ENCODE data around the gene PITPNM3. TPM values are rescaled to one million over a fixed set of nuclear protein-coding genes. Genes with fewer than 3 reads are reported as not detected.

Gene PITPNM3
- total and polyA plus RNA-seq, 2 of the 13 experiments (the other 11 are each of a cell fraction or from before 2014, with no cell fraction given): 0.13 to 0.29 TPM

DNA sequence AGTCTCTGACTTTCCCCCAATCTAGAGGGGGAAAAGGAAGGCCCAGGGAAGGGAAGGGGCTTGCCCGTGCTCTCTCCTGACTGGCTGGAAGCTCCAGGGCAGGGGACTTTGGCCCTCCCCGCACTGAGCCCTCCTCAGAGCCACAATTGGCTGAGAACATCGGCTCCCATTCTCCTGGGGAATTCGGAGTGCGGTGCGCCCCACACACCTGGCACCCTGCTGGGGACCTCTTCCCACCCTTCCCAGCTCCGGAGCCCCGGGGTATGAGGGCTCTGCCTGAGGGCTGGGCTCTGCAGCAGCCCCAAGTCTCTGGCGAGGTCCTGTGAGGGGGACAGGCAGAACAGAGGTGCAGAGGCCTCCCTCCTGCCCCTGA lies 76.1 kb downstream of the PITPNM3 start:
- in situ Hi-C loops (cut with HindIII; ENCODE audit: extremely low pct_ligation_motif_present, low pct_unique_long_range_greater_than_20kb) (no loop called here), intact Hi-C loops (cut with micrococcal nuclease; ENCODE audit: unreplicated experiment) (no loop called here)
- DNase-seq (ENCODE audit: low spot score) (no peak), FAIRE-seq (no peak), ATAC-seq (no peak)
- WGBS (ENCODE audit: low lambda C conversion rate): no CpG with 5 or more reads among the region's 9 CpGs
- Histone ChIP-seq H4K20me1 (ENCODE audit: insufficient read depth, low read length) (no peaks in the 10 kb centered on the region), H2AFZ (ENCODE audit: low read length) (no peak overlapping the region), H3K79me2 (ENCODE audit: insufficient read depth, low read length) (no peaks in the 10 kb centered on the region), H3K9ac (ENCODE audit: insufficient read depth, low read depth, low read length) (no peak overlapping the region), H3K4me1 (ENCODE audit: insufficient read depth, low read length) (no peaks in the 10 kb centered on the region), H3K4me3 (replicated peaks in 1 of 3; ENCODE audit: insufficient read depth in 1 of 3, low read depth in 2 of 3, low read length in 3 of 3) (no peak overlapping the region), H3K36me3 (replicated peaks in 1 of 2; ENCODE audit: control insufficient read depth in 1 of 2, insufficient read depth in 2 of 2, low read length in 2 of 2) (no peaks in the 10 kb centered on the region), H3K27ac (ENCODE audit: extremely low read length, insufficient read depth, low read length) (no peak overlapping the region), H3K4me2 (ENCODE audit: low read depth, low read length) (no peak overlapping the region), H3K27me3 (ENCODE audit: control insufficient read depth in 1 of 2, insufficient read depth in 2 of 2, low read length in 2 of 2) (peaks cover 0 to 4% of the 10 kb centered on the region in 2 experiments; a peak in 1 of 5 replicates), H3K9me3 (ENCODE audit: low read length) (no peaks in the 10 kb centered on the region)
- CTCF ChIA-PET (ENCODE audit: low intra/inter-chr PET ratio, low total read pairs): no interaction called here
- no TSS peak for BruUV-seq (replicated peaks)
- POLR2A ChIA-PET: no interaction called here
- TF ChIP-seq ZNF530 (CRISPR knock-in tag; IDR thresholded peaks at IDR 0.05; ENCODE audit: low read depth) (no peak), KDM6A (CRISPR knock-in tag; IDR thresholded peaks at IDR 0.05; ENCODE audit: low read depth) (no peak), FOSL2 (CRISPR knock-in tag; IDR thresholded peaks at IDR 0.05) (no peak)

DNA sequence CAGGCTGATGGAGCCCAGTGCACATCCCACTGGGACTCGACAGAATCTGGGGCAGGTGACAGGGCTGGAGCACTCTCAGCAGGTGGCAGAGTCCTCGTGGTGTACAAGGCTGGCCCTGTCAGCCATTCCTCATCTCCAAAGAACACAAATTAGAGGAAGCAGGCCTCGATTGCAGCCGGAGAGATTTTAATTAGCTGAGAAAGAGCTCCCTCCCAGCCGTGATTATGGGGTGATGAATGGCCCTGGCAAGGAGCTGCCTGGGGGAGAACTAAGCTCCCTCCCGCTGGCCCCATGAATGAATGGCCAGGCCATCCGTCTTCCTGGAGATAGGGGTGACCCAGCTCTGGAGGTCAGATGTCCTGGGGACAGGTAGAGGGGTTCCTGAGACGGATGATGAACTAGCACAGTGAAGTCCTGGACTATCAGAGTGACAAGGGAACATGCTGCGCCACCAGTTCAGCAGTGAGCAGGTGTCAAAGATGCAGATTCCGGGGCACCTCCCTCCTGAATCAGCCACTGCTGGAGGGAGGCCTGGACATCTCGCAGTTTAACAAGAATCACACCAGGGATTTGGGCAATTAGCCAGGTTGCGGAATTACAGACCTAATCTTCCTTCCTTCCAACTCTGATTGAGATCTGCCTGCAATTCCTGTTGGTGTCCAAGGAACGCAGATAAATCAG lies 76.6 kb downstream of the PITPNM3 start:
- Histone ChIP-seq H3K4me1 (ENCODE audit: insufficient read depth, low read length) (no peaks in the 10 kb centered on the region), H3K79me2 (ENCODE audit: insufficient read depth, low read length) (no peaks in the 10 kb centered on the region), H3K27me3 (ENCODE audit: control insufficient read depth in 1 of 2, insufficient read depth in 2 of 2, low read length in 2 of 2) (peaks cover 0 to 4% of the 10 kb centered on the region in 2 experiments; a peak in 1 of 5 replicates), H3K36me3 (replicated peaks in 1 of 2; ENCODE audit: control insufficient read depth in 1 of 2, insufficient read depth in 2 of 2, low read length in 2 of 2) (no peaks in the 10 kb centered on the region), H3K9me3 (ENCODE audit: low read length) (no peaks in the 10 kb centered on the region), H2AFZ (ENCODE audit: low read length) (no peak overlapping the region), H3K27ac (ENCODE audit: extremely low read length, insufficient read depth, low read length) (no peak overlapping the region), H3K4me3 (replicated peaks in 1 of 3; ENCODE audit: insufficient read depth in 1 of 3, low read depth in 2 of 3, low read length in 3 of 3) (no peak overlapping the region), H3K9ac (ENCODE audit: insufficient read depth, low read depth, low read length) (no peak overlapping the region), H4K20me1 (ENCODE audit: insufficient read depth, low read length) (no peaks in the 10 kb centered on the region), H3K4me2 (ENCODE audit: low read depth, low read length) (no peak overlapping the region)
- FAIRE-seq (no peak), DNase-seq (ENCODE audit: low spot score) (no peak), ATAC-seq (no peak)
- intact Hi-C loops (cut with micrococcal nuclease; ENCODE audit: unreplicated experiment) (loop anchor here (10.0 kb wide), 1 partner anchor 75 kb away; the partner anchor contains the start of gene PITPNM3), in situ Hi-C loops (cut with HindIII; ENCODE audit: extremely low pct_ligation_motif_present, low pct_unique_long_range_greater_than_20kb) (no loop called here)
- 32% methylated on average over 8 of the region's 13 CpGs for WGBS (ENCODE audit: low lambda C conversion rate)
- ChIA-PET POLR2A (no interaction called here), CTCF (ENCODE audit: low intra/inter-chr PET ratio, low total read pairs) (no interaction called here)
- no TSS peak for BruUV-seq (replicated peaks)
- TF ChIP-seq ZNF121 (CRISPR knock-in tag; IDR thresholded peaks at IDR 0.05) (no peak), NFE2L1 (CRISPR knock-in tag; IDR thresholded peaks at IDR 0.05; ENCODE audit: borderline replicate concordance) (no peak), ZFX (CRISPR knock-in tag; IDR thresholded peaks at IDR 0.05; ENCODE audit: low read depth) (no peak), GFI1 (CRISPR knock-in tag; IDR thresholded peaks at IDR 0.05; ENCODE audit: borderline replicate concordance) (no peak), KDM3A (CRISPR knock-in tag; IDR thresholded peaks at IDR 0.05; ENCODE audit: low read depth) (no peak), ZNF512B (CRISPR knock-in tag; IDR thresholded peaks at IDR 0.05; ENCODE audit: borderline replicate concordance) (no peak), GTF3A (CRISPR knock-in tag; conservative IDR thresholded peaks at IDR 0.05) (no peak)
- TF ChIP-seq, protein P1, sequence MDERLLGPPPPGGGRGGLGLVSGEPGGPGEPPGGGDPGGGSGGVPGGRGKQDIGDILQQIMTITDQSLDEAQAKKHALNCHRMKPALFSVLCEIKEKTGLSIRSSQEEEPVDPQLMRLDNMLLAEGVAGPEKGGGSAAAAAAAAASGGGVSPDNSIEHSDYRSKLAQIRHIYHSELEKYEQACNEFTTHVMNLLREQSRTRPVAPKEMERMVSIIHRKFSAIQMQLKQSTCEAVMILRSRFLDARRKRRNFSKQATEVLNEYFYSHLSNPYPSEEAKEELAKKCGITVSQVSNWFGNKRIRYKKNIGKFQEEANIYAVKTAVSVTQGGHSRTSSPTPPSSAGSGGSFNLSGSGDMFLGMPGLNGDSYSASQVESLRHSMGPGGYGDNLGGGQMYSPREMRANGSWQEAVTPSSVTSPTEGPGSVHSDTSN (CRISPR knock-in tag; IDR thresholded peaks at IDR 0.05): no peak
- TF ChIP-seq, protein P2, sequence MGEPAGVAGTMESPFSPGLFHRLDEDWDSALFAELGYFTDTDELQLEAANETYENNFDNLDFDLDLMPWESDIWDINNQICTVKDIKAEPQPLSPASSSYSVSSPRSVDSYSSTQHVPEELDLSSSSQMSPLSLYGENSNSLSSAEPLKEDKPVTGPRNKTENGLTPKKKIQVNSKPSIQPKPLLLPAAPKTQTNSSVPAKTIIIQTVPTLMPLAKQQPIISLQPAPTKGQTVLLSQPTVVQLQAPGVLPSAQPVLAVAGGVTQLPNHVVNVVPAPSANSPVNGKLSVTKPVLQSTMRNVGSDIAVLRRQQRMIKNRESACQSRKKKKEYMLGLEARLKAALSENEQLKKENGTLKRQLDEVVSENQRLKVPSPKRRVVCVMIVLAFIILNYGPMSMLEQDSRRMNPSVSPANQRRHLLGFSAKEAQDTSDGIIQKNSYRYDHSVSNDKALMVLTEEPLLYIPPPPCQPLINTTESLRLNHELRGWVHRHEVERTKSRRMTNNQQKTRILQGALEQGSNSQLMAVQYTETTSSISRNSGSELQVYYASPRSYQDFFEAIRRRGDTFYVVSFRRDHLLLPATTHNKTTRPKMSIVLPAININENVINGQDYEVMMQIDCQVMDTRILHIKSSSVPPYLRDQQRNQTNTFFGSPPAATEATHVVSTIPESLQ (CRISPR knock-in tag; conservative IDR thresholded peaks at IDR 0.05): no peak

Measured in HepG2 (cell line).